Transverse colon (tissue), 4 donors: ENCODE results near the gene ANO9. TPM values are rescaled to one million over a fixed set of nuclear protein-coding genes. Genes with fewer than 3 reads are reported as not detected.

Experiments
- DNase-seq: peaks from one replicate; pipeline ENCODE4 v3.0.0-alpha.2; 2019
- H3K27ac ChIP-seq, 4 donors: fragments of 200-600 bp; sonication (generic); 2 replicates each; pipeline ENCODE4 v1.5.1; 2016 to 2018; ENCODE audit warnings: inconsistent platforms in 4 of 4
- H3K27me3 ChIP-seq: fragments of 200-600 bp; sonication (generic); 2 replicates; pipeline ENCODE4 v1.5.1; 2017; ENCODE audit warnings: inconsistent platforms
- H3K36me3 ChIP-seq, 4 donors: fragments of 200-600 bp; sonication (generic); 2 replicates each; pipeline ENCODE4 v1.5.1; 2017 to 2019; ENCODE audit warnings: inconsistent platforms in 4 of 4
- H3K4me1 ChIP-seq, 4 donors: fragments of 200-600 bp; sonication (generic); 2 replicates each; pipeline ENCODE4 v1.5.1; 2017 to 2020; ENCODE audit warnings: inconsistent platforms in 4 of 4
- H3K4me3 ChIP-seq, 4 donors: fragments of 200-600 bp; sonication (generic); 1 replicate in 1 of 4; 2 replicates in 3 of 4; pipeline versions ENCODE4 v1.5.1 to v1.6.1; 2017 to 2019; ENCODE audit warnings: inconsistent platforms in 4 of 4
- H3K9me3 ChIP-seq, 2 donors: fragments of 200-600 bp; sonication (generic); 2 replicates each; pipeline ENCODE4 v1.5.1; 2017 to 2019; ENCODE audit warnings: inconsistent platforms in 2 of 2
- EP300 ChIP-seq: sonication (generic); formaldehyde crosslinking; IDR thresholded peaks from one replicate; pipeline ENCODE4 v1.6.1; 2017; ENCODE audit warnings: antibody characterized with exemption, low read depth
- POLR2A ChIP-seq: fragments of 450-650 bp; IDR thresholded peaks from one replicate; pipeline ENCODE4 v1.6.1; 2016; ENCODE audit warnings: antibody characterized with exemption, mild to moderate bottlenecking, moderate library complexity
- POLR2AphosphoS5 ChIP-seq, 3 donors: sonication (generic); formaldehyde crosslinking; IDR thresholded peaks; one replicate each; pipeline ENCODE4 v1.6.1; 2016; ENCODE audit warnings: antibody characterized with exemption in 3 of 3
- WGBS, 2 donors: methylation state at CpG; one replicate each; pipeline ENCODE4 v1.1.5; 2018; ENCODE audit warnings: low coverage in 1 of 2; 5-methylcytosine and 5-hydroxymethylcytosine counted together
- in situ Hi-C, 4 donors: fragments of 200-750 bp; cut with MboI; loops; one replicate each; pipeline versions ENCODE4 v1.15.0 to v1.15.1; 2017; ENCODE audit warnings: low sequenced_read_pairs in 3 of 4, low pct_ligation_motif_present in 1 of 4, low pct_unique_long_range_greater_than_20kb in 1 of 4
- intact Hi-C: fragments of 100-400 bp; cut with DNase I; formaldehyde crosslinking; loops from one replicate; pipeline ENCODE4 v1.15.1; 2023; ENCODE audit warnings: low total_unique reads
- total RNA-seq, 4 donors: library from RNA; depleted of rRNA; stranded (reverse); fragments of >200 nt; gene quantifications; one replicate each; pipeline ENCODE4 v1.1.0, GENCODE V29; 2016
- TF ChIP-seq, protein P1 (sequence below), 5 experiments: fragments of 200-600 bp in 3 of 5; fragments of 450-650 bp in 2 of 5; sonication (generic) in 3 of 5; IDR thresholded peaks; 1 replicate in 2 of 5; 2 replicates in 3 of 5; pipeline ENCODE4 v1.5.1; 2016 to 2017; ENCODE audit warnings: antibody characterized with exemption in 5 of 5, inconsistent platforms in 3 of 5, mild to moderate bottlenecking in 2 of 5, moderate library complexity in 1 of 5

ANO9 gene
- total RNA-seq, 4 donors from 2014 or later, result 117 to 490 (median 296) TPM

- Histone ChIP-seq H3K36me3 (no peaks in the 10 kb centered on the region), H3K4me1 (peaks cover 0 to 34% (median 12%) of the 10 kb centered on the region in 4 donors), H3K9me3 (no peaks in the 10 kb centered on the region), H3K27ac (no peak overlapping the region), H3K4me3 (peak overlapping the region in 3 of 4 donors; percentile 1 to 29 (median 25)), H3K27me3 (peaks cover 10% of the 10 kb centered on the region)
- WGBS, 2 donors, result 52% methylated on average over 30 of the region's 43 CpGs; no CpG with 5 or more reads in 1 of the 2 donors
- intact Hi-C loops (no loop called here), in situ Hi-C loops (no loop called here)
- peak; percentile 58 for DNase-seq
- TF ChIP-seq POLR2A, result no peak
- TF ChIP-seq, protein P1, sequence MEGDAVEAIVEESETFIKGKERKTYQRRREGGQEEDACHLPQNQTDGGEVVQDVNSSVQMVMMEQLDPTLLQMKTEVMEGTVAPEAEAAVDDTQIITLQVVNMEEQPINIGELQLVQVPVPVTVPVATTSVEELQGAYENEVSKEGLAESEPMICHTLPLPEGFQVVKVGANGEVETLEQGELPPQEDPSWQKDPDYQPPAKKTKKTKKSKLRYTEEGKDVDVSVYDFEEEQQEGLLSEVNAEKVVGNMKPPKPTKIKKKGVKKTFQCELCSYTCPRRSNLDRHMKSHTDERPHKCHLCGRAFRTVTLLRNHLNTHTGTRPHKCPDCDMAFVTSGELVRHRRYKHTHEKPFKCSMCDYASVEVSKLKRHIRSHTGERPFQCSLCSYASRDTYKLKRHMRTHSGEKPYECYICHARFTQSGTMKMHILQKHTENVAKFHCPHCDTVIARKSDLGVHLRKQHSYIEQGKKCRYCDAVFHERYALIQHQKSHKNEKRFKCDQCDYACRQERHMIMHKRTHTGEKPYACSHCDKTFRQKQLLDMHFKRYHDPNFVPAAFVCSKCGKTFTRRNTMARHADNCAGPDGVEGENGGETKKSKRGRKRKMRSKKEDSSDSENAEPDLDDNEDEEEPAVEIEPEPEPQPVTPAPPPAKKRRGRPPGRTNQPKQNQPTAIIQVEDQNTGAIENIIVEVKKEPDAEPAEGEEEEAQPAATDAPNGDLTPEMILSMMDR (IDR thresholded peaks at IDR 0.05), result peak in 4 of 5 experiments; percentile 22 to 41 (median 37)
Measured at GRCh38 chr11:396948-397548, 44.8 kb downstream of the ANO9 start.

DNA sequence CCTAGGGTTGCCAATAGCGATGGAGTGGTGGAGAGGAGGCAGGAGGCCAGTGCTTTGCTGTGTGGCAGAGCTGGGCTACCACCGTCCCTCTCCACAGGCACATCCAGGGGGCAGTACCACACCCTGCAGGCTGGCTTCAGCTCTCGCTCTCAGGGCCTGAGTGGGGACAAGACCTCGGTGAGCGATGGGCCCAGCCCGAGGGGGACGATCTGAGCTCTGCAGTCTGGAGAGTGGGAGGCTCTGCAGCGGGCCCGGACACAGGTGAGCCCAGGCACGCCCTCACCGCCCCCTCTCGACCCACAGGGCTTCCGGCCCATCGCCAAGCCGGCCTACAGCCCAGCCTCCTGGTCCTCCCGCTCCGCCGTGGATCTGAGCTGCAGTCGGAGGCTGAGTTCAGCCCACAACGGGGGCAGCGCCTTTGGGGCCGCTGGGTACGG is 45.3 kb downstream of the ANO9 start:
- no peak overlapping the region for H3K27ac ChIP-seq
- peak overlapping the region in 2 of 4 donors; percentile 25 to 29 for H3K4me3 ChIP-seq
- WGBS, 2 donors, result 71% methylated on average over 23 of the region's 23 CpGs; no CpG with 5 or more reads in 1 of the 2 donors

GRCh38 chr11:395866-396265 is 45.9 kb downstream of the ANO9 start:
- H3K4me1 ChIP-seq, result peaks cover 0 to 34% (median 12%) of the 10 kb centered on the region in 4 donors
- peaks cover 10% of the 10 kb centered on the region for H3K27me3 ChIP-seq
- WGBS, 2 donors, result 65 to 87% methylated on average over 4 to 11 of the region's 11 CpGs
- H3K4me3 ChIP-seq, result no peak overlapping the region
- in situ Hi-C loops, result no loop called here
- no peak for DNase-seq
- H3K9me3 ChIP-seq, result no peaks in the 10 kb centered on the region
- TF ChIP-seq EP300 (no peak), POLR2AphosphoS5 (IDR thresholded peaks at IDR 0.05) (no peak), POLR2A (no peak)
- TF ChIP-seq, protein P1 (IDR thresholded peaks at IDR 0.05), result no peak
- intact Hi-C loops, result no loop called here
- peak overlapping the region in 1 of 4 donors; percentile 90 for H3K27ac ChIP-seq
- H3K36me3 ChIP-seq, result no peaks in the 10 kb centered on the region

More for the DNA sequence above, 45.3 kb downstream of the ANO9 start:
- Histone ChIP-seq H3K9me3 (no peaks in the 10 kb centered on the region), H3K36me3 (no peaks in the 10 kb centered on the region), H3K4me1 (peaks cover 0 to 34% (median 12%) of the 10 kb centered on the region in 4 donors), H3K27me3 (peaks cover 10% of the 10 kb centered on the region)
- no peak for TF ChIP-seq EP300
- TF ChIP-seq POLR2A, result no peak
- no peak for TF ChIP-seq POLR2AphosphoS5 (IDR thresholded peaks at IDR 0.05)
- TF ChIP-seq, protein P1 (IDR thresholded peaks at IDR 0.05), result no peak
- in situ Hi-C loops, result no loop called here
- intact Hi-C loops, result no loop called here
- no peak for DNase-seq

- Histone ChIP-seq H3K27me3 (peaks cover 6% of the 10 kb centered on the region), H3K4me3 (peak overlapping the region in 3 of 4 donors; percentile 53 to 65 (median 60)), H3K36me3 (no peaks in the 10 kb centered on the region), H3K27ac (peak overlapping the region; percentile 86 to 93 (median 90)), H3K4me1 (peaks cover 0 to 34% (median 12%) of the 10 kb centered on the region in 4 donors), H3K9me3 (no peaks in the 10 kb centered on the region)
- 56% methylated on average over 25 of the region's 25 CpGs; no CpG with 5 or more reads in 1 of the 2 donors for WGBS, 2 donors
- TF ChIP-seq EP300 (no peak), POLR2A (no peak), POLR2AphosphoS5 (IDR thresholded peaks at IDR 0.05) (no peak)
- TF ChIP-seq, protein P1 (IDR thresholded peaks at IDR 0.05), result no peak
- no peak for DNase-seq
- intact Hi-C loops (no loop called here), in situ Hi-C loops (no loop called here)
Measured at GRCh38 chr11:394858-395655, 46.8 kb downstream of the ANO9 start.
